Spleen (tissue), 7 donors: ENCODE data around the gene PSMB5.

ENCODE experiments used
- POLR2A ChIP-seq, 3 donors: fragments of 450-650 bp; IDR thresholded peaks; one replicate each; pipeline ENCODE4 v1.5.1; 2017; ENCODE audit warnings: antibody characterized with exemption in 3 of 3, mild to moderate bottlenecking in 1 of 3
- TF ChIP-seq, protein P1 (sequence below), 11 experiments: fragments of 200-600 bp in 7 of 11; fragments of 450-650 bp in 4 of 11; sonication (generic) in 4 of 11; IDR thresholded peaks in 8 of 11; conservative IDR thresholded peaks in 3 of 11; 1 replicate in 7 of 11; 2 replicates in 4 of 11; pipeline versions ENCODE4 v1.4.0 to v1.8.0; 2016 to 2021; ENCODE audit warnings: antibody characterized with exemption in 11 of 11, inconsistent platforms in 4 of 11, mild to moderate bottlenecking in 1 of 11
- donor health status: DM: no; HTN: no; CAD: no; lungs with moderate emphysema.
- donor health status: DM: no; HTN: no; CAD: no.
- donor health status: DM: no; HTN: no; CAD: no.

DNA sequence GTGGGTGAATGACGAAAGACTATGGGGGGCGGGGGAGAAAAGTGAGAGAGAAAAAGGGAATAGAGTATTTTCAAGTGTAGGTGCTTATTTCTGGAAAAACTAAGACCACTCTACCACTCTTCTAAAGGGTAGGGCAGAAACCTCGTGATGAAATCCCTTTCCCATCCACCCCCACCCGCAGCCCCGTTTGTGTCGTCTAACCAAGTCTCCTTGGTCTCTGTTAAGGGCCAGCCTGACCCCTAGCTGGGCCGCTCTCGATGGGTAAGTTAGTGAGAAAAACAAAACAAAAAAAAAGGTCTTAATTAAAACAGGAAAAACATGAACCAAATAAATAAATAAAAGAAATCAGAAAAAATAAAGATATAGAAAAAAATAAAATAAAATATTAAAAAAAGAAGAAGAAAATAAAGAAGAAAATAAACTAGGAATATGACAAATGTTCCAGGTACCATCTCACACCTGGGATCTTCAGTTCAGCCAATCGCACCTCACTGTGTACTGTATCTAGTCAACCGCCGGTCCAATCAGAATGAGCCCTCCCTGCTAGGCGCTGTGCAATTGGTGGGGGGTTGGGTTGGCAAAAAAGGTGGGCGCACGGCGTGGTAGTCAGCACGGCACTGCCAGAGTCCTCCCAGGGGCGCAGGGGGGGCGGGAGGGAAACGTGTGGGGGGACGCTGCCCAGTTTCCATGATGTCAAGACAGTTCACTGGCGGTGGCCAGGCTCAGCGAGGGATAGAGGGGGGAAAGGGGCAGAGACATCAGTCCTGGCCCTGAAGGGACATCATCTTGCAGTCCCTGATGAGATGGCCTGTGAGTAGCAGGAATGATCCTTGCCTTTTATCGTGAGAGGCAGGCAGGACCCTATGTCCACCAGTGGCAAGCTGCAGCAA, 32.4 kb upstream of the PSMB5 start:
- TF ChIP-seq, protein P1, sequence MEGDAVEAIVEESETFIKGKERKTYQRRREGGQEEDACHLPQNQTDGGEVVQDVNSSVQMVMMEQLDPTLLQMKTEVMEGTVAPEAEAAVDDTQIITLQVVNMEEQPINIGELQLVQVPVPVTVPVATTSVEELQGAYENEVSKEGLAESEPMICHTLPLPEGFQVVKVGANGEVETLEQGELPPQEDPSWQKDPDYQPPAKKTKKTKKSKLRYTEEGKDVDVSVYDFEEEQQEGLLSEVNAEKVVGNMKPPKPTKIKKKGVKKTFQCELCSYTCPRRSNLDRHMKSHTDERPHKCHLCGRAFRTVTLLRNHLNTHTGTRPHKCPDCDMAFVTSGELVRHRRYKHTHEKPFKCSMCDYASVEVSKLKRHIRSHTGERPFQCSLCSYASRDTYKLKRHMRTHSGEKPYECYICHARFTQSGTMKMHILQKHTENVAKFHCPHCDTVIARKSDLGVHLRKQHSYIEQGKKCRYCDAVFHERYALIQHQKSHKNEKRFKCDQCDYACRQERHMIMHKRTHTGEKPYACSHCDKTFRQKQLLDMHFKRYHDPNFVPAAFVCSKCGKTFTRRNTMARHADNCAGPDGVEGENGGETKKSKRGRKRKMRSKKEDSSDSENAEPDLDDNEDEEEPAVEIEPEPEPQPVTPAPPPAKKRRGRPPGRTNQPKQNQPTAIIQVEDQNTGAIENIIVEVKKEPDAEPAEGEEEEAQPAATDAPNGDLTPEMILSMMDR (IDR thresholded peaks at IDR 0.05 in 8 of 11, conservative IDR thresholded peaks at IDR 0.05 in 3 of 11) = no peak
- no peak for TF ChIP-seq POLR2A (IDR thresholded peaks at IDR 0.05)
